H9 (cell line): ENCODE results near the gene SEZ6. TPM values are rescaled to one million over a fixed set of nuclear protein-coding genes. Genes with fewer than 3 reads are reported as not detected.

ENCODE experiments used
- DNase-seq: peaks from one replicate; pipeline ENCODE4 v3.0.0-alpha.2; 2017
- H2AFZ ChIP-seq: one replicate; pipeline ENCODE4 v1.6.1; 2013; ENCODE audit warnings: mild to moderate bottlenecking, low read length, control low read depth, moderate library complexity
- H2AK5ac ChIP-seq: 2 replicates; pipeline ENCODE4 v1.6.1; 2013; ENCODE audit warnings: low read length, control low read depth, mixed read lengths; ENCODE audit not compliant: insufficient read length
- H2BK120ac ChIP-seq: one replicate; pipeline ENCODE4 v1.6.1; 2013; ENCODE audit warnings: low read depth, mild to moderate bottlenecking, low read length, control low read depth, inconsistent platforms; ENCODE audit not compliant: poor library complexity, severe bottlenecking
- H2BK12ac ChIP-seq: 2 replicates; pipeline ENCODE4 v1.6.1; 2013; ENCODE audit warnings: low read length, control low read depth, mixed read lengths, low read depth; ENCODE audit not compliant: insufficient read length
- H2BK15ac ChIP-seq: 2 replicates; pipeline ENCODE4 v1.6.1; 2013; ENCODE audit warnings: low read depth, low read length, control low read depth
- H2BK20ac ChIP-seq: one replicate; pipeline ENCODE4 v1.6.1; 2013; ENCODE audit warnings: low read depth, mild to moderate bottlenecking, low read length, control low read depth, inconsistent platforms; ENCODE audit not compliant: poor library complexity, severe bottlenecking
- H2BK5ac ChIP-seq: 2 replicates; pipeline ENCODE4 v1.6.1; 2013; ENCODE audit warnings: low read length, control low read depth, mixed read lengths; ENCODE audit not compliant: insufficient read length
- H3K14ac ChIP-seq: 2 replicates; pipeline ENCODE4 v1.6.1; 2013; ENCODE audit warnings: low read length, control low read depth; ENCODE audit not compliant: insufficient read depth
- H3K18ac ChIP-seq: 2 replicates; pipeline ENCODE4 v1.6.1; 2013; ENCODE audit warnings: low read depth, mild to moderate bottlenecking, mixed read lengths, low read length, control low read depth; ENCODE audit not compliant: insufficient read length
- H3K23ac ChIP-seq: 2 replicates; pipeline ENCODE4 v1.6.1; 2013; ENCODE audit warnings: low read length, control low read depth, mixed read lengths, low read depth; ENCODE audit not compliant: insufficient read length
- H3K23me2 ChIP-seq: 2 replicates; pipeline ENCODE4 v1.6.1; 2013; ENCODE audit warnings: low read depth, mild to moderate bottlenecking, mixed read lengths, low read length, control low read depth; ENCODE audit not compliant: insufficient read length, poor library complexity, severe bottlenecking
- H3K27ac ChIP-seq: 2 replicates; pipeline ENCODE4 v1.5.1; 2013; ENCODE audit warnings: low read length, control low read depth, mixed read lengths, low read depth; ENCODE audit not compliant: insufficient read length
- H3K27me3 ChIP-seq: 2 replicates; pipeline ENCODE4 v1.6.1; 2013; ENCODE audit warnings: low read length, control low read depth, inconsistent platforms; ENCODE audit not compliant: insufficient read depth
- H3K4ac ChIP-seq: 2 replicates; pipeline ENCODE4 v1.6.1; 2013; ENCODE audit warnings: low read depth, mild to moderate bottlenecking, control low read depth, inconsistent platforms, low read length, moderate library complexity
- H3K4me1 ChIP-seq: 2 replicates; pipeline ENCODE4 v1.6.1; 2013; ENCODE audit warnings: low read length, control low read depth, inconsistent platforms; ENCODE audit not compliant: insufficient read depth
- H3K4me2 ChIP-seq: 2 replicates; pipeline ENCODE4 v1.6.1; 2013; ENCODE audit warnings: low read length, control low read depth, mixed read lengths; ENCODE audit not compliant: insufficient read length, insufficient read depth
- H3K56ac ChIP-seq: 2 replicates; pipeline ENCODE4 v1.6.1; 2013; ENCODE audit warnings: low read depth, mild to moderate bottlenecking, mixed read lengths, low read length, control low read depth; ENCODE audit not compliant: insufficient read length
- H3K79me1 ChIP-seq: 2 replicates; pipeline ENCODE4 v1.6.1; 2013; ENCODE audit warnings: low read depth, mild to moderate bottlenecking, moderate library complexity, low read length, control low read depth, inconsistent platforms; ENCODE audit not compliant: insufficient read depth, poor library complexity, severe bottlenecking
- H3K79me2 ChIP-seq: 2 replicates; pipeline ENCODE4 v1.6.1; 2013; ENCODE audit warnings: low read length, control low read depth, inconsistent platforms; ENCODE audit not compliant: insufficient read depth
- H3K9ac ChIP-seq: 2 replicates; pipeline ENCODE4 v1.6.1; 2013; ENCODE audit warnings: low read length, control low read depth, mixed read lengths; ENCODE audit not compliant: insufficient read length; ENCODE audit errors: extremely low read depth
- H3K9me3 ChIP-seq: one replicate; pipeline ENCODE4 v1.6.1; 2013; ENCODE audit warnings: low read depth, low read length, inconsistent platforms; ENCODE audit not compliant: control insufficient read depth
- H3T11ph ChIP-seq: one replicate; pipeline ENCODE4 v1.6.1; 2013; ENCODE audit warnings: mild to moderate bottlenecking, low read length, control low read depth, inconsistent platforms
- H4K20me1 ChIP-seq: one replicate; pipeline ENCODE4 v1.6.1; 2013; ENCODE audit not compliant: control insufficient read depth, insufficient read length, insufficient read depth
- H4K5ac ChIP-seq: 2 replicates; pipeline ENCODE4 v1.6.1; 2013; ENCODE audit warnings: low read depth, mild to moderate bottlenecking, mixed read lengths, low read length, control low read depth; ENCODE audit not compliant: insufficient read length
- H4K8ac ChIP-seq: replicated peaks from 2 replicates; pipeline ENCODE4 v1.6.1; 2013; ENCODE audit warnings: low read length, control low read depth, mixed read lengths, low read depth; ENCODE audit not compliant: insufficient read length
- H4K91ac ChIP-seq: 2 replicates; pipeline ENCODE4 v1.6.1; 2013; ENCODE audit warnings: low read depth, mild to moderate bottlenecking, moderate library complexity, mixed read lengths, low read length, control low read depth; ENCODE audit not compliant: insufficient read length
- H3K27ac Mint-ChIP-seq, 3 experiments: 2 replicates in 2 of 3; 3 replicates in 1 of 3; pipeline ENCODE4 v1.8.0; 2020 to 2021; ENCODE audit warnings: mixed read lengths in 3 of 3, mild to moderate bottlenecking in 1 of 3, moderate library complexity in 1 of 3
- H3K27me3 Mint-ChIP-seq: 2 replicates; pipeline ENCODE4 v1.8.0; 2021; ENCODE audit warnings: low read depth, mild to moderate bottlenecking, moderate library complexity, mixed read lengths
- H3K36me3 Mint-ChIP-seq, 3 experiments: 2 replicates in 2 of 3; 3 replicates in 1 of 3; pipeline ENCODE4 v1.8.0; 2020 to 2021; ENCODE audit warnings: low read depth in 3 of 3, mixed read lengths in 3 of 3; ENCODE audit not compliant: insufficient read depth in 1 of 3
- H3K4me1 Mint-ChIP-seq, 2 experiments: 2 replicates each; pipeline ENCODE4 v1.8.0; 2020; ENCODE audit warnings: mixed read lengths in 2 of 2
- H3K4me3 Mint-ChIP-seq, 2 experiments: 2 replicates in 1 of 2; 3 replicates in 1 of 2; pipeline ENCODE4 v1.8.0; 2020 to 2021; ENCODE audit warnings: mild to moderate bottlenecking in 2 of 2, mixed read lengths in 2 of 2, moderate library complexity in 1 of 2
- H3K9me3 Mint-ChIP-seq, 2 experiments: 2 replicates in 1 of 2; 3 replicates in 1 of 2; pipeline ENCODE4 v1.8.0; 2020; ENCODE audit warnings: mild to moderate bottlenecking in 2 of 2, mixed read lengths in 2 of 2, moderate library complexity in 1 of 2
- WGBS: extraction: QIAGEN DNeasy Blood & Tissue Kit; methylation state at CpG from one replicate; pipeline ENCODE4 v1.1.7; 2013; ENCODE audit warnings: missing lambda C conversion rate, low lambda C conversion rate, mixed read lengths; ENCODE audit not compliant: insufficient read length; ENCODE audit errors: extremely low coverage; 5-methylcytosine and 5-hydroxymethylcytosine counted together
- total RNA-seq: library from RNA; stranded (reverse); gene quantifications from 2 replicates; pipeline ENCODE4 v1.2.1, GENCODE V29; 2021
- TF ChIP-seq, protein P1 (sequence below): fragments of 200-600 bp; sonication (generic); conservative IDR thresholded peaks from 3 replicates; pipeline ENCODE4 v1.8.0; 2021; ENCODE audit warnings: antibody characterized with exemption, mild to moderate bottlenecking

The SEZ6 gene
- total RNA-seq, 1 experiment from 2014 or later, result 1.8 TPM

- DNase-seq, result no peak
- Histone ChIP-seq H3K27ac (no peak overlapping the region), H2BK120ac (no peak overlapping the region), H3K79me2 (no peaks in the 10 kb centered on the region), H3K4me1 (peaks cover 10% of the 10 kb centered on the region; the same call in 1 of the 2 replicates), H3K18ac (no peak overlapping the region), H3K79me1 (no peaks in the 10 kb centered on the region), H2AK5ac (no peak overlapping the region), H3K4ac (no peak overlapping the region), H4K8ac (no peak overlapping the region), H3K23ac (no peak overlapping the region), H3K9ac (no peak overlapping the region), H2BK5ac (no peak overlapping the region), H4K5ac (no peak overlapping the region), H2BK15ac (no peak overlapping the region), H3T11ph (no peak overlapping the region), H3K9me3 (no peaks in the 10 kb centered on the region), H3K14ac (no peak overlapping the region), H3K56ac (no peak overlapping the region), H4K20me1 (no peaks in the 10 kb centered on the region), H3K23me2 (no peaks in the 10 kb centered on the region), H3K27me3 (peaks cover 2% of the 10 kb centered on the region; the same call in 1 of the 2 replicates), H2BK12ac (no peak overlapping the region), H2AFZ (no peak overlapping the region), H4K91ac (no peak overlapping the region), H2BK20ac (no peak overlapping the region), H3K4me2 (no peak overlapping the region)
- Mint-ChIP-seq H3K27me3 (peaks cover 48% of the 10 kb centered on the region), H3K4me1 (peaks cover 54 to 59% of the 10 kb centered on the region in 2 experiments), H3K36me3 (no peaks in the 10 kb centered on the region; a peak in 1 of 7 replicates), H3K9me3 (no peaks in the 10 kb centered on the region), H3K4me3 (no peak overlapping the region), H3K27ac (no peak overlapping the region)
- TF ChIP-seq, protein P1, sequence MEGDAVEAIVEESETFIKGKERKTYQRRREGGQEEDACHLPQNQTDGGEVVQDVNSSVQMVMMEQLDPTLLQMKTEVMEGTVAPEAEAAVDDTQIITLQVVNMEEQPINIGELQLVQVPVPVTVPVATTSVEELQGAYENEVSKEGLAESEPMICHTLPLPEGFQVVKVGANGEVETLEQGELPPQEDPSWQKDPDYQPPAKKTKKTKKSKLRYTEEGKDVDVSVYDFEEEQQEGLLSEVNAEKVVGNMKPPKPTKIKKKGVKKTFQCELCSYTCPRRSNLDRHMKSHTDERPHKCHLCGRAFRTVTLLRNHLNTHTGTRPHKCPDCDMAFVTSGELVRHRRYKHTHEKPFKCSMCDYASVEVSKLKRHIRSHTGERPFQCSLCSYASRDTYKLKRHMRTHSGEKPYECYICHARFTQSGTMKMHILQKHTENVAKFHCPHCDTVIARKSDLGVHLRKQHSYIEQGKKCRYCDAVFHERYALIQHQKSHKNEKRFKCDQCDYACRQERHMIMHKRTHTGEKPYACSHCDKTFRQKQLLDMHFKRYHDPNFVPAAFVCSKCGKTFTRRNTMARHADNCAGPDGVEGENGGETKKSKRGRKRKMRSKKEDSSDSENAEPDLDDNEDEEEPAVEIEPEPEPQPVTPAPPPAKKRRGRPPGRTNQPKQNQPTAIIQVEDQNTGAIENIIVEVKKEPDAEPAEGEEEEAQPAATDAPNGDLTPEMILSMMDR, result no peak
- no CpG with 5 or more reads among the region's 5 CpGs for WGBS
Measured at GRCh38 chr17:28999206-28999605, 6.6 kb downstream of the SEZ6 start.
